AG09319 (cell line): ENCODE results near the gene COPE.

Experiments
- DNase-seq: peaks from one replicate; pipeline ENCODE4 v3.0.0-alpha.2; 2010; ENCODE audit warnings: low read depth; ENCODE audit errors: extremely low read depth
- TF ChIP-seq, protein P1 (sequence below): IDR thresholded peaks from 2 replicates; pipeline ENCODE4 v1.5.1; 2011; ENCODE audit warnings: low read depth, mild to moderate bottlenecking, inconsistent platforms, low read length, moderate library complexity

Gene COPE

GRCh38 chr19:18849838-18850400 is 69.3 kb downstream of the COPE start:
- TF ChIP-seq, protein P1, sequence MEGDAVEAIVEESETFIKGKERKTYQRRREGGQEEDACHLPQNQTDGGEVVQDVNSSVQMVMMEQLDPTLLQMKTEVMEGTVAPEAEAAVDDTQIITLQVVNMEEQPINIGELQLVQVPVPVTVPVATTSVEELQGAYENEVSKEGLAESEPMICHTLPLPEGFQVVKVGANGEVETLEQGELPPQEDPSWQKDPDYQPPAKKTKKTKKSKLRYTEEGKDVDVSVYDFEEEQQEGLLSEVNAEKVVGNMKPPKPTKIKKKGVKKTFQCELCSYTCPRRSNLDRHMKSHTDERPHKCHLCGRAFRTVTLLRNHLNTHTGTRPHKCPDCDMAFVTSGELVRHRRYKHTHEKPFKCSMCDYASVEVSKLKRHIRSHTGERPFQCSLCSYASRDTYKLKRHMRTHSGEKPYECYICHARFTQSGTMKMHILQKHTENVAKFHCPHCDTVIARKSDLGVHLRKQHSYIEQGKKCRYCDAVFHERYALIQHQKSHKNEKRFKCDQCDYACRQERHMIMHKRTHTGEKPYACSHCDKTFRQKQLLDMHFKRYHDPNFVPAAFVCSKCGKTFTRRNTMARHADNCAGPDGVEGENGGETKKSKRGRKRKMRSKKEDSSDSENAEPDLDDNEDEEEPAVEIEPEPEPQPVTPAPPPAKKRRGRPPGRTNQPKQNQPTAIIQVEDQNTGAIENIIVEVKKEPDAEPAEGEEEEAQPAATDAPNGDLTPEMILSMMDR: no peak
- DNase-seq: no peak
